HEK293T (cell line): ENCODE measurements around the gene KRTAP4-6.
"Not testable (repeated sequence)": the region's sequence is repeated elsewhere in the genome, so short reads cannot be mapped to it uniquely, and the experiment has no call there.

Experiments used
- CTCF ChIA-PET: fragments of 350-600 bp; formaldehyde crosslinking; extraction: SDS; loops from one replicate; lab custom pipeline; 2021; ENCODE audit warnings: antibody characterized with exemption, inconsistent platforms; lab: Yijun Ruan, JAX
- POLR2A ChIA-PET: fragments of 350-600 bp; formaldehyde crosslinking; extraction: SDS; loops from one replicate; lab custom pipeline; 2020; ENCODE audit warnings: antibody characterized with exemption, inconsistent platforms; lab: Yijun Ruan, JAX
- DNase-seq: peaks from one replicate; pipeline ENCODE4 v3.0.0; 2012; ENCODE audit warnings: mixed read lengths; ENCODE audit errors: extremely low spot score
- ARNT ChIP-seq: fragments of 450-650 bp; IDR thresholded peaks from 2 replicates; pipeline ENCODE4 v1.6.1; 2017; ENCODE audit warnings: mild to moderate bottlenecking
- BHLHE40 ChIP-seq: fragments of 450-650 bp; IDR thresholded peaks from 2 replicates; pipeline ENCODE4 v1.6.1; 2016; ENCODE audit warnings: mild to moderate bottlenecking, moderate library complexity, borderline replicate concordance
- CTBP1 ChIP-seq: fragments of 450-650 bp; IDR thresholded peaks from 2 replicates; pipeline ENCODE4 v1.6.1; 2016; ENCODE audit warnings: borderline replicate concordance
- ELF4 ChIP-seq: fragments of 450-650 bp; IDR thresholded peaks from 2 replicates; pipeline ENCODE4 v1.6.1; 2017; ENCODE audit warnings: antibody characterized with exemption
- FOXA1 ChIP-seq: fragments of 450-650 bp; IDR thresholded peaks from 2 replicates; pipeline ENCODE4 v1.6.1; 2016; ENCODE audit warnings: mild to moderate bottlenecking
- FOXK2 ChIP-seq: fragments of 450-650 bp; IDR thresholded peaks from 2 replicates; pipeline ENCODE4 v1.6.1; 2016; ENCODE audit warnings: mild to moderate bottlenecking
- FOXM1 ChIP-seq: fragments of 450-650 bp; IDR thresholded peaks from 2 replicates; pipeline ENCODE4 v1.6.1; 2017; ENCODE audit warnings: mild to moderate bottlenecking, borderline replicate concordance
- HDGF ChIP-seq: fragments of 450-650 bp; IDR thresholded peaks from 2 replicates; pipeline ENCODE4 v1.6.1; 2017; ENCODE audit warnings: antibody characterized with exemption, borderline replicate concordance
- L3MBTL2 ChIP-seq: fragments of 450-650 bp; conservative IDR thresholded peaks from 2 replicates; pipeline ENCODE4 v1.6.1; 2016; ENCODE audit warnings: mild to moderate bottlenecking
- LEF1 ChIP-seq: fragments of 450-650 bp; IDR thresholded peaks from 2 replicates; pipeline ENCODE4 v1.6.1; 2017; ENCODE audit warnings: mild to moderate bottlenecking, borderline replicate concordance
- NFRKB ChIP-seq: fragments of 450-650 bp; IDR thresholded peaks from 2 replicates; pipeline ENCODE4 v1.6.1; 2016; ENCODE audit warnings: mild to moderate bottlenecking, moderate library complexity
- SP1 ChIP-seq: fragments of 450-650 bp; IDR thresholded peaks from 2 replicates; pipeline ENCODE4 v1.6.1; 2017
- SUZ12 ChIP-seq: fragments of 450-650 bp; IDR thresholded peaks from 2 replicates; pipeline ENCODE4 v1.6.1; 2016; ENCODE audit warnings: mild to moderate bottlenecking
- TARDBP ChIP-seq: fragments of 450-650 bp; IDR thresholded peaks from 2 replicates; pipeline ENCODE4 v1.6.1; 2016
- ZNF384 ChIP-seq: fragments of 450-650 bp; IDR thresholded peaks from 2 replicates; pipeline ENCODE4 v1.6.1; 2016
- TF ChIP-seq, protein P1 (sequence below): fragments of 450-650 bp; IDR thresholded peaks from 2 replicates; pipeline ENCODE4 v1.6.1; 2016

The KRTAP4-6 gene

DNA sequence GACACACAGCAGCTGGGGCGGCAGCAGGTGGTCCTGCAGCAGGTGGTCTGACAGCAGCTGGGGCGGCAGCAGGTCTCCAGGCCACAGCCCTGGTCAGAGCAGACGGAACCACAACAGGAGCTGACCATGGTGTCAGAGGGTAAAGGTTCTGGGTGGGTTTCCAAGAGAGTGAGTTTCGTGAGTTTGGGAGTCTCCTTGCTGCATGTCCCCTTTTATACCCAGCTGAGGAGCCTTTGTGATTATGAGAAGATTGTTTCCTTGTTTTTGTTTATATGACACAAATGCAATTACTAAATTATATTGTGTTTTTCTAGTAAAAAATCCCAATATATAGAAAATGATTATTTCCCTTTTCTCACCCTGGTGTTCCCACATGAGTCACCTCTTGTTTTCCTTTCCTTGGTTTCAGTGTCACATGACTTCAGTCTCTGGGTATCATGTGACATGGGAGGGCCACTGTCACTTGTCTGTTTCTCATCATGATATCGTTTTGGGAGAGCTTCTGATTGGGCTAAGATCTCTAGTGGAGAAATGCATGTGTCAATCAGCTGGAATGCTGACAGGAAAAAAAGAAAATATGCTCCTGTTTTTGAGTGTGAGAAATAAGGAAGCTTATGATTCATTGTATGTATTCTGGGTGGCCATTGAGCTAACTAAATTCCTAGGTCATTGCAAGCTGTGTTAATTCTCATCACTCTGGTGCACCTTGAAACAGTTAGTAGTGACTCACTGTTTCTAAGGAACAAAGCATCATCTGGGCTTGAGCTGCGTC is at the start of gene KRTAP4-6:
TSS of gene KRTAP4-6 (minus strand) at position 185 of the 772 bp plus-strand sequence. CDS start at position 128, 57 bp downstream.
- CTCF ChIA-PET, result no interaction called here
- TF ChIP-seq HDGF (no peak), FOXM1 (no peak), LEF1 (no peak), CTBP1 (no peak), BHLHE40 (no peak), TARDBP (no peak), L3MBTL2 (no peak), NFRKB (no peak), FOXA1 (no peak), ARNT (no peak), ZNF384 (no peak), SP1 (no peak), SUZ12 (no peak), ELF4 (no peak)
- TF ChIP-seq, protein P1, sequence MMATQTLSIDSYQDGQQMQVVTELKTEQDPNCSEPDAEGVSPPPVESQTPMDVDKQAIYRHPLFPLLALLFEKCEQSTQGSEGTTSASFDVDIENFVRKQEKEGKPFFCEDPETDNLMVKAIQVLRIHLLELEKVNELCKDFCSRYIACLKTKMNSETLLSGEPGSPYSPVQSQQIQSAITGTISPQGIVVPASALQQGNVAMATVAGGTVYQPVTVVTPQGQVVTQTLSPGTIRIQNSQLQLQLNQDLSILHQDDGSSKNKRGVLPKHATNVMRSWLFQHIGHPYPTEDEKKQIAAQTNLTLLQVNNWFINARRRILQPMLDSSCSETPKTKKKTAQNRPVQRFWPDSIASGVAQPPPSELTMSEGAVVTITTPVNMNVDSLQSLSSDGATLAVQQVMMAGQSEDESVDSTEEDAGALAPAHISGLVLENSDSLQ, result no peak
- no peak for DNase-seq
- POLR2A ChIA-PET, result no interaction called here

DNA sequence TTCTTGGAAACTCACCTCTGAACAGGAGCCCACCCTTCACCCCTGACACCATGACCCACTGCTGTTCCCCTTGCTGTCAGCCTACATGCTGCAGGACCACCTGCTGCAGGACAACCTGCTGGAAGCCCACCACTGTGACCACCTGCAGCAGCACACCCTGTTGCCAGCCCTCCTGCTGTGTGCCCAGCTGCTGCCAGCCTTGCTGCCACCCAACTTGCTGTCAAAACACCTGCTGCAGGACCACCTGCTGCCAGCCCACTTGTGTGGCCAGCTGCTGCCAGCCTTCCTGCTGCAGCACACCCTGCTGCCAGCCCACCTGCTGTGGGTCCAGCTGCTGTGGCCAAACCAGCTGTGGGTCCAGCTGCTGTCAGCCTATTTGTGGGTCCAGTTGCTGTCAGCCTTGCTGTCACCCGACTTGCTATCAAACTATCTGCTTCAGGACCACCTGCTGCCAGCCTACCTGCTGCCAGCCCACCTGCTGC is 49.5 kb upstream of the KRTAP4-6 start, which contains the start of gene KRTAP9-1:
TSS of gene KRTAP9-1 (plus strand) at position 51 of the 482 bp plus-strand sequence. CDS start at position 51, 0 bp downstream.
- DNase-seq, POLR2A ChIA-PET, CTCF ChIA-PET: not testable (repeated sequence)

DNA sequence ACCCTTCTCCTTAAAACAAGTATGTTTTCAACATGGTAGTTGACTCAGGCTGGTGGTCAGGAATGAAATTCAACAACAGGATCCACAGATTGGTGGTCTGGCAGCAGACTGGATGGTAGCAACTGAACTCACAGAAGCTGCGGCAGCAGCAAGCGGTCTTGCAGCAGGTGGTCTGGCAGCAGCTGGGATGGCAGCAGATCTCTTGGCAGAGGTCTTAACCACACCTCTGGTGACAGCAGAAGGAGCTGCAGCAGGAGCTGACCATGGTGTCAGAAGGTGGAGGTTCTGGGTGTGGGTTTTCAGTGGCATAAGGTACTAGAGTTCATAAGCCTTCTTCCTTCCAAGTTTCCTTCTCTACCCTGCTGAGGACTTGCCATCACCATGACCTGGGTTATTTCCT is 46.5 kb upstream of the KRTAP4-6 start:
- no peak for DNase-seq
- TF ChIP-seq SUZ12 (no peak), ELF4 (no peak), CTBP1 (no peak), ZNF384 (no peak)
- ChIA-PET CTCF (no interaction called here), POLR2A (no interaction called here)

DNA sequence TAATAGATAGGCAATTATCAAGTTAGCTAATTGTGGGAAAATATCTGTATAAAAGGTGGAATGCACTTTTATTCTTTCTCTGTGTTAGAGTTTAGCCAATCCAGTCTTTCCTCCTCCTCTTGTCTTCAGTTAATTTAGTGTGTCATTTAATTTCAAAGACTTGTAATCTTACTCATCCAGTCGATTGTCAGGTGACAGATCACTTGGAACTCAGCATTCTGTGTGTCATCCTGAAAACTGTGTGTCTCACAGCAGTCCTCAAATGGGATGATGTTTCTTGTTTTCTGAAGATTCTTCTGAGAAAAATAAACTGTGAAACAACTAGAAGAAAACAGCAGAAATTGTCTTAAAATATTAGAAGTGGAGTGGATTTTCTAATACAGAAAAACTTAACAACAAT is 44.7 kb upstream of the KRTAP4-6 start:
- no peak for TF ChIP-seq ZNF384
- no peak for TF ChIP-seq ELF4
- TF ChIP-seq TARDBP, result no peak
- no peak for TF ChIP-seq FOXA1
- TF ChIP-seq, protein P1, result no peak
- no peak for TF ChIP-seq SP1
- no peak for TF ChIP-seq L3MBTL2
- no peak for TF ChIP-seq BHLHE40
- TF ChIP-seq FOXK2, result no peak
- no peak for TF ChIP-seq CTBP1
- CTCF ChIA-PET, result no interaction called here
- DNase-seq, result no peak
- POLR2A ChIA-PET, result no interaction called here

DNA sequence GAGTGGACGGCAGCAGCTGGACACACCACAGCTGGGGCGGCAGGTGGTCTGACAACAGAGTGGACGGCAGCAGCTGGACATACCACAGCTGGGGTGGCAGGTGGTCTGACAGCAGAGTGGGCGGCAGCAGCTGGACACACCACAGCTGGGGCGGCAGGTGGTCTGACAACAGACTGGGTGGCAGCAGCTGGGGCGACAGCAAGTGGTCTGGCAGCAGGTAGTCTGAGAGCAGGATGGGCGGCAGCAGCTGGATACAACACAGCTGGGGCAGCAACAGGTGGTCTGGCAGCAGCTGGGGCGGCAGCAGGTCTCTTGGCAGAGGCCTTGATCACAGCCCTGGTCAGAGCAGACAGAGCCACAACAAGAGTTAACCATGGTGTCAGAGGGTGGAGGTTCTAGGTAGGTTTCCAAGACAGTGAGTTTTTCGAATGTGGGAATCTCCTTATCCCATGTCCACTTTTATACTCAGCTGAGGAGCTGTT is 44.2 kb upstream of the KRTAP4-6 start, which contains the start of gene KRTAP4-1:
TSS of gene KRTAP4-1 (minus strand) at position 432 of the 482 bp plus-strand sequence. CDS start at position 375, 57 bp downstream.
- ChIA-PET CTCF (no interaction called here), POLR2A (no interaction called here)
- no peak for DNase-seq
- no peak for TF ChIP-seq NFRKB
- TF ChIP-seq FOXA1, result no peak
- TF ChIP-seq FOXM1, result no peak
- no peak for TF ChIP-seq ARNT
- no peak for TF ChIP-seq LEF1
- no peak for TF ChIP-seq ZNF384
- TF ChIP-seq SUZ12, result no peak
- no peak for TF ChIP-seq SP1

DNA sequence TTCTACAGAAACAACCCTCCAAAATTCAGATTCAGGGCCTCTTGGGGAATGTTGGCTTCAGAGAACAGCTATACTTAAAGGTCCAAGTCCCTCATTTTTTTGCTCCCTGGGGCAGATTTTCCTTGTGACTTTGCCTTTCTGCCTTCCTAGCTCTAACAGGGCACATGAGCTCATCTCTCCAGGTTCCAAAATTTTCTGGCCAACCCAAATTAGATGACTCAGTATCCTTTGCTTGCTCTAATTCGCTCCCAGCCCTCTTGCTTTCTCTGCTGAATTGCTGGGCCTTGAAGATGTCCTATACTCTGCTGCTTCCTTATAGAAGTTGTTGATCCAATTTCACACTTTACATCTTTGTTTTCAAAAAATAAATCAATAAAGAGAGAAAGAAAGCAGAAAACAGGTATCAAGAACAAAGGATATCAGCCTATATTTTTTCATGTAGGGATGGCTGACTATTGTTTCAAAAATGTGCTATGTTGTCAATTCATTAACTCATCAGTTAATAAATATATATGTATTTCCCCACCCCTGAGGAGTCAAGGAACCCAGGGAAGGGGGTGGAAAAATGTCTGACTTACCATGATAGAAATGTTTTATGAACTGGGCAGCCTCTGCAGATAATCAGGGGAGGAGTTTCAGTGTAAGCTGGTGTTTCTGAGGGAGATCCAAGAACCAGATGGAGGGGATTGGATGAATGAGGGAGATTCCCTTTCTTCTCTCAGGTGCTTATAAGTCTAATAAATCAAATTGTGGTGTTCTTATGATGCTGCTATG is 38.7 kb upstream of the KRTAP4-6 start:
- ChIA-PET POLR2A (no interaction called here), CTCF (interaction anchor here (0.5 to 0.6 kb wide), 2 partner anchors 226 to 270 kb away, joined by 3 read pairs; no protein-coding TSS in a partner anchor)
- DNase-seq, result no peak
- TF ChIP-seq FOXA1 (no peak), FOXK2 (no peak), HDGF (no peak)

DNA sequence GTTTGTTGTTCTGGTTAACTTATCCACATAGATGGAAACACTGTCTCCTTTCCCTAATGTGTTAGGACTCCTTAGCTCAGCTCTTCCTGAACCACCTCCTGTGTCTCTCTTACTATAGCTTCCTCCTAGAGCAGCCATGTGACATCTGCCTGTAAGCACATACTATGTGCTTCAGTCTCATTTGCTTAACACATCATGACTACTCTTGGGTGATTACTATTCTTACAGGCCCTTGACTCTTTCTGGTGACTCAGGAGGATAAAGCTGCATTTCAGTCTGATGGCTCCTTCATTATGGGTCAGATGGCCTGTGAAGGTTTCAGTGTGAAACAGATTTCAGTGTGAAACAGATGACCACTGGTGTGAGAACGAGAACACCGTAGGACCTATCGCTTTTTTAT is 38.0 kb upstream of the KRTAP4-6 start:
- DNase-seq, result no peak
- ChIA-PET POLR2A (no interaction called here), CTCF (interaction anchor here (0.5 to 0.6 kb wide), 2 partner anchors 225 to 269 kb away, joined by 3 read pairs; no protein-coding TSS in a partner anchor)
- TF ChIP-seq CTBP1 (no peak), SUZ12 (no peak), SP1 (no peak), FOXM1 (no peak), NFRKB (no peak), FOXA1 (no peak), TARDBP (no peak), L3MBTL2 (no peak), ARNT (no peak), LEF1 (no peak), ZNF384 (no peak), BHLHE40 (no peak), ELF4 (no peak), HDGF (no peak), FOXK2 (no peak)
- TF ChIP-seq, protein P1, result no peak
